Activated CD8-positive, alpha-beta memory T cell treated with anti-CD3 and anti-CD28 coated beads for 1 hour (primary cell): ENCODE measurements around the gene TMC4.

Experiments used
- DNase-seq, 2 donors: peaks; one replicate each; pipeline ENCODE4 v3.0.0-alpha.2; 2020; ENCODE audit warnings: low read depth in 1 of 2; ENCODE audit errors: extremely low read depth in 1 of 2

TMC4 gene

DNA sequence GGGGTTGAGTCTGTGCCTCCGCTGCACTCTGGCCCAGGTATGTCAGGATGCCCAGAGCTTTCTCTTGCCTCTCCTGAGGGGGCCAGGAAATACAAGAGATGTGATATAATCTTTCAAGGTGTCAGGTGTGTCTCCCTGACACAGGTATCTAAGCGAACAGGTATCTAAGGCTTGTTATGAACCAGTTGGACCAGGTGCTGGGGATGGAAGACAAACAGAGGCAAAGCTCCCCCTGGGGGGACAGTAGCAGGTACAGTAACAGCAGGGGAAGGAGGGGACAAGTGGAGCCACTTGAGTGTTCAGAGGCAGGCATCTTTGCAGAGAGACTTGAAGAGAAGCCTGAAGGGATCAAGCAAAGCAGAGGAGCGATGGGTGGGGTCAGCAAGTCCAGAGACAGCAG is 16.0 kb downstream of the TMC4 start:
- DNase-seq: no peak

- no peak for DNase-seq
Measured at GRCh38 chr19:54156490-54156889, 16.5 kb downstream of the TMC4 start.

DNA sequence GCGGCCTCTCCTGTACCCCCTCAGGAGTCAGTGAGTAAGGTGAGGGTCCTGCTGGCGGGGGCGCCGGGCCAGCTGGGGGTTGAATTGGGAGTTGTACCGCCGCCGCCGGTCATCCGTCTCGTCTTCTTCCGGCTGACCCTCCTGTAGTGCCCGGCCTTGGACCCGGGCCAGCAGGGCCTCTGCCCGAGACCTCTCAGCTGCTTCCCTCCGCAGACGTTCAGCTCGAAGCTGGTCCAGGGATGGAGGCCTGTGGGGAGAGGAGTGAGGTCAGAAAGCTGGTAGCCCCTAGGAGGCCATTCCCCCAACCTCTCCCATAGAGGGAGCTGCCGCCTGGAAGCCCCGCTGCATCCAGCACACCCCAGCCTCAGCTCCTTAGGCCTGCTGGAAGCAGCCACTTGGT is 17.3 kb downstream of the TMC4 start:
- no peak for DNase-seq

- DNase-seq: no peak
Measured at GRCh38 chr19:54154603-54155345, 18.2 kb downstream of the TMC4 start.

- DNase-seq: no peak
Measured at GRCh38 chr19:54153731-54154326, 19.1 kb downstream of the TMC4 start.

DNA sequence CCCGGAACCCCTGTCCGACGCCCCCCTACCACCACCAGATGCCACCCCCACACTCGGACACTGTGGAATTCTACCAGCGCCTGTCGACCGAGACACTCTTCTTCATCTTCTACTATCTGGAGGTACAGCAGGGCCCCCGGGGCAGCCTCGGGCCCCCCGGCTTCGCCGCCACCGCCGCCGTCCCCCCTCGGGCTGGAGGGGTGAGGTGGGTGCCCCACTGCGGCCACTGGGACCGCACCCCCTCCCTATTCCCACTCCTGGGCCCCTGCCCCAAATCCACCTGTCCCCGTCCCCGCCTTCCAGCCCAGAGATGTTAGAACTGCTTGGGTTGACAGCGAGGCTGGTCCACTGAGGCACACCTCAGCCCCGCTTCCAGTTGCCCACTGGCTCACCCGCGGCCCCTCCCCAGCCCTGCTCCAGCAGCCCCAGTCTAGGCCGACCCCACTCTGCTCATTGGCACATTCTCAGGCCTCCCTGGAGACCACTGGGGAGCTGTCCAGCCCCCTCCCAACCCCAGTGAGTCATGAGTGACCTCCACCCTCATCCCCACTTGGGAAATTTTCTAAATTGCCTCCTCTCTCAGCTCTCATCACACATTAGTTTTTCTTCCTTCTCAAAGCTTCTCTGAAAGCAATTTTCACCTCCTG is 20.0 kb downstream of the TMC4 start:
- no peak for DNase-seq

DNA sequence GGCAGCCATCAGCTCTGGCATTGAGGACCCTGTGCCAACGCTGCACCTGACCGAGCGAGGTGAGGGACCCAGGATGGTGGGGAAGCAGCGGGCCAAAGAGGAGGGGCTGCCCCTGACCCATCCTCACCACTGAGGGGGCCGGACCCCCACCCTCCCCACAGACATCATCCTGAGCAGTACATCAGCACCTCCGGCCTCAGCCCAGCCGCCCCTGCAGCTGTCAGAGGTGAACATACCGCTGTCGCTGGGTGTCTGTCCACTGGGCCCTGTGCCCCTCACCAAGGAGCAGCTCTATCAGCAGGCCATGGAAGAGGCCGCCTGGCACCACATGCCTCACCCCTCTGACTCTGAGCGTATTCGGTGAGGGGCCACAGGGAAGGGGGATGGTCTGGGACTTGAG is 20.7 kb downstream of the TMC4 start:
- DNase-seq: no peak

DNA sequence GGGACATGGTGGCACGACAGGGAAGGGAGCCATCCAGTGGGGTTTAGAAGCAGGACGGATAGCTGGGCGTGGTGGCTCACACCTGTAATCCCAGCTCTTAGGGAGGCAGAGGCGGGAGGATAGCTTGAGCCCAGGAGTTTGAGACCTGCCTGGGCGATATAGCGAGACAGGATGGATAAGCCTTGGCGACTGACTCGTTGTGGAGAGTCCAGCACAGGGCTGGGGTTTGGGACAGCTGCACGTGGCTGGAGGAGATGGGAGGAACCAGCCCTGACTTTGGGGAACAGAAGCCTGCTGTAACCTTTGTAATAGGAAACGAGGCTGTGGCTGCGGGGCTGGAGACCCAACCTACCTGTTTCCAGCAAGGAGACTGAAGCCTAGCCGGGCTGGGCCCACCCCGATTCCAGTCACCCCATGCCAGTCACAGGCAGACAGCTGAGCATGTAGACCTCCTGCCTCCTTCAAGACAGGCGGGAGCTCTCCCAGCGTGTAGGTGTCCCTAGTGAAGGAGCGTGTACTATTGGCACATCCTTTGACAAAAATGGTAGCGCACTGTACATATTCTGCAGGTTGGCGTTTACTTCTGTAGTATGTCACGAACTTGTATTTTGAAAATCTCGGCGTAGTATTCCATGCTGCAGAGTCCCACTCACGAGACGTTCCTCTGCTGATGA is 21.5 kb downstream of the TMC4 start:
- DNase-seq: no peak

- no peak for DNase-seq
Measured at GRCh38 chr19:54149021-54149812, 23.7 kb downstream of the TMC4 start.

- DNase-seq: no peak
Measured at GRCh38 chr19:54148158-54148557, 24.8 kb downstream of the TMC4 start.

DNA sequence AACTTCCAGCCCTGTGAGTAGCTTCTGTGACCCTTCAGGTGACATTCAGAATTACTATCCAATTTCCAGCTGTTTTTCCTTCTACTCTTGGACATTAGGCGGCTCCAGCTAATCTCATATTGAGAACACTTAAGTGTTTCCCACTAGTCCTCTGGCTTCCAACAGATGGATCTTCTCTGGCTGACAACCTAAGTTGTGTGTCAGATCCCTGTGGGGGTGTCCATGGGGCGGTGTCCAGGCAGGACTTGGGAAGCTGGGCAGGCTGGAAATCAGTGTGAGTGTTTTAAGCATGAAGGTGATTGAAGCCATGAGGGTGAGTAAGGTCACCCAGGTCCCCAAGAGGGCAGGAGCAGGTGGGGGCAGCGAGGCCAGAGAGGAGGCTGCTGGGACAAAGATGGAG is 25.3 kb downstream of the TMC4 start:
- no peak for DNase-seq

DNA sequence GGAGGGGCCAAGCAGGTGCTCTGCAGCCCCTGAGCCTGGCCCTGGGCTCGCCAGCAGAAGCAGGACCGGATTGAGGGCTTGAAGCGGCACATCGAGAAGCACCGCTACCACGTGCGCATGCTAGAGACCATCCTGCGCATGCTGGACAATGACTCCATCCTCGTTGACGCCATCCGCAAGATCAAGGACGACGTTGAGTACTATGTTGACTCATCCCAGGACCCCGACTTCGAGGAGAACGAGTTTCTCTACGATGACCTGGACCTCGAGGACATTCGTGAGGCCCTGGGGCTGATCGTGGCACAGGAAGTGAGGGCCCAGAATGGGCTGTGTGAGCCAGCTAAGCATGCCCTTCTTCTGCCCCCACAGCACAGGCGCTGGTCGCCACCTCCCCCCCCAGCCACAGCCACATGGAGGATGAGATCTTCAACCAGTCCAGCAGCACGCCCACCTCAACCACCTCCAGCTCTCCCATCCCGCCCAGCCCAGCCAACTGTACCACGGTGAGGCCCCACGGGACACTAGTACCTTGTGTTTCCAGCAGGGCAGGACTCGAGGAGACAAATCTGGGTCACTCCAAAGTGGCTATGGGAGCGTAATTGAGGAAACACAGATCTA is 27.3 kb downstream of the TMC4 start:
- no peak for DNase-seq

DNA sequence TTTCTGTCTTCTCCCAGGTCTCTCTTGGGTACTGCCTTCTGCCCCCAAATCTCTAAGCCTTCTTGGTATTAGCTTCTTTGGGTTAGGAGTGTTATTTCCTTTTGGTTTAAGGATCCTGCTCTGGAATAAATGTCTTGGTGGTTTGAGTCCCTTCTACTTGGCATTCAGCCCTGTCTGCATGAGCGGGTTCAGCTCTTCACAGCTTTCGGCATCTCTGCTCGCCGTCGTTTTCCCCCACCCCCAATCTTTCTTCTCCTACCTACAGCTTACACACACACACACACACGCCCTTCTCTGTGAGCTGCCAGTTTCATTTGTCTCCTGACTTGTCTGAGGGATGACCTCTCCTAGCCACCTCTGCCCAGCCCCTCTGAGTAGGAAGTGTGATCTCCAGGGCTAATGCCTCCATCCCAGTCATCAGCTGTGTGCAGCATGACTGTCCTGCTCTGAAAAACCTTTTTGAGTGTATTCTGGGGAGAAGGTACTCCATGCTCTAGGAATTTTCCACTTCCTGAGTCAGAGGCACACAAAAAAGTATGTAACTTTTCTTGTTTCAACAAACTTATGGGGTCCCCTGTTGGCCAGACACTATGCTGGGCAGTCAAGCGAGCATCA is 30.7 kb downstream of the TMC4 start:
- no peak for DNase-seq

DNA sequence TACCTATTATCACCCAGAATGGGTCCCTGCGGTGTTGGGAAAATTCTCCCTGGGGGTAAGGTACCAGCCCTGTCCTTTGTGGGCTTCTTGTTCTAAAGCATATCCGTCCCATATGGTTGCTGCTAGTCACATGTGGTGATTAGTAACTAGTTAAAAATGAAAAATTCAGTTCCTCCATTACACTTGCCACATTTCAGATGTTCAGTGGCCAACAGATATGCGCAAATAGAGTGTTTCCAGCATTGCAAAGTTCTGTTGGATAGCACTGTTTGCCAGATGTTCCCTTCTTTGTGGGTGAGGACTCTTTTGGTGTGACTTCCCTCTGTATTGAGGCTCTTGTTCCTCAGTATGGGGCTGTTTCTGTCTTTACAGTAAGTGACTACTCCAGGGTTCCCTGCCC is 31.6 kb downstream of the TMC4 start:
- no peak for DNase-seq

GRCh38 chr19:54138489-54139256 is 34.3 kb downstream of the TMC4 start:
- DNase-seq: no peak

- peak in 1 of 2 donors; percentile 12 for DNase-seq
Measured at GRCh38 chr19:54137699-54138488, 35.1 kb downstream of the TMC4 start, which contains the start of gene CNOT3. CNOT3 (plus strand) TSS chr19:54137762; CDS start chr19:54142979, 5,217 bp downstream.

GRCh38 chr19:54136864-54137698 is 35.9 kb downstream of the TMC4 start:
- DNase-seq: peak; percentile 95 to 98
